Thyroid gland (tissue), 4 donors: ENCODE results near the gene TMC6. TPM values are rescaled to one million over a fixed set of nuclear protein-coding genes. Genes with fewer than 3 reads are reported as not detected.

Source experiments
- DNase-seq, 2 donors: peaks; one replicate each; pipeline ENCODE4 v3.0.0-alpha.2; 2019
- H3K27ac ChIP-seq, 3 donors: fragments of 200-600 bp; sonication (generic); 1 replicate in 2 of 3; 2 replicates in 1 of 3; pipeline ENCODE4 v1.5.1; 2016 to 2019; ENCODE audit warnings: mild to moderate bottlenecking in 1 of 3, moderate library complexity in 1 of 3
- H3K27me3 ChIP-seq: fragments of 200-600 bp; sonication (generic); one replicate; pipeline ENCODE4 v1.5.1; 2019
- H3K36me3 ChIP-seq, 2 donors: fragments of 200-600 bp; sonication (generic); one replicate each; pipeline ENCODE4 v1.5.1; 2016 to 2019
- H3K4me1 ChIP-seq, 2 donors: fragments of 200-600 bp; sonication (generic); one replicate each; pipeline ENCODE4 v1.5.1; 2017 to 2019
- H3K4me3 ChIP-seq, 3 donors: fragments of 200-600 bp; sonication (generic); replicated peaks in 1 of 3; 1 replicate in 2 of 3; 2 replicates in 1 of 3; pipeline ENCODE4 v1.5.1; 2016; ENCODE audit warnings: mild to moderate bottlenecking in 1 of 3
- H3K9me3 ChIP-seq: fragments of 200-600 bp; sonication (generic); one replicate; pipeline ENCODE4 v1.5.1; 2017
- POLR2A ChIP-seq, 2 donors: fragments of 450-650 bp; IDR thresholded peaks; one replicate each; pipeline ENCODE4 v1.6.1; 2017; ENCODE audit warnings: antibody characterized with exemption in 2 of 2, mild to moderate bottlenecking in 2 of 2, moderate library complexity in 1 of 2
- WGBS, 2 donors: methylation state at CpG; one replicate each; pipeline ENCODE4 v1.1.5; 2017; 5-methylcytosine and 5-hydroxymethylcytosine counted together
- intact Hi-C: fragments of 100-400 bp; cut with DNase I; formaldehyde crosslinking; loops from one replicate; pipeline ENCODE4 v1.15.1; 2023
- total RNA-seq, 4 donors: library from RNA; depleted of rRNA; stranded (reverse); fragments of >200 nt; gene quantifications; one replicate each; pipeline ENCODE4 v1.2.3, GENCODE V29; 2016
- TF ChIP-seq, protein P1 (sequence below), 6 experiments: fragments of 200-600 bp in 3 of 6; fragments of 450-650 bp in 3 of 6; sonication (generic) in 3 of 6; IDR thresholded peaks; one replicate each; pipeline ENCODE4 v1.5.1; 2016 to 2019; ENCODE audit warnings: antibody characterized with exemption in 6 of 6, mild to moderate bottlenecking in 2 of 6, inconsistent platforms in 1 of 6, moderate library complexity in 1 of 6

The TMC6 gene
- 10 to 100 TPM in 3 of 4 donors, 1 to 10 TPM in 1; 10.0 to 22.8 (median 20.4) TPM for total RNA-seq

GRCh38 chr17:78128551-78129350, at the start of gene TMC6:
Gene TMC6, minus strand, starts transcription at chr17:78128755. Its CDS starts 1,923 bp downstream, at chr17:78126832.
- peak; percentile 56 to 69 for DNase-seq
- Histone ChIP-seq H3K27me3 (no peaks in the 10 kb centered on the region), H3K27ac (peak within 1 kb of the TSS; percentile 39 to 75 (median 63)), H3K4me3 (peak within 1 kb of the TSS; percentile 47 to 70 (median 66)), H3K4me1 (peaks cover 26 to 60% of the 10 kb centered on the region in 2 donors), H3K9me3 (no peaks in the 10 kb centered on the region), H3K36me3 (no peaks in the 10 kb centered on the region)
- 3 to 11% methylated on average over 6 to 41 of the region's 54 CpGs for WGBS, 2 donors
- intact Hi-C loops, result loop anchor here (5.0 kb wide), 1 partner anchor 44 kb away; no protein-coding TSS in a partner anchor
- peak in 1 of 2 donors; percentile 37 for TF ChIP-seq POLR2A (IDR thresholded peaks at IDR 0.05)
- TF ChIP-seq, protein P1, sequence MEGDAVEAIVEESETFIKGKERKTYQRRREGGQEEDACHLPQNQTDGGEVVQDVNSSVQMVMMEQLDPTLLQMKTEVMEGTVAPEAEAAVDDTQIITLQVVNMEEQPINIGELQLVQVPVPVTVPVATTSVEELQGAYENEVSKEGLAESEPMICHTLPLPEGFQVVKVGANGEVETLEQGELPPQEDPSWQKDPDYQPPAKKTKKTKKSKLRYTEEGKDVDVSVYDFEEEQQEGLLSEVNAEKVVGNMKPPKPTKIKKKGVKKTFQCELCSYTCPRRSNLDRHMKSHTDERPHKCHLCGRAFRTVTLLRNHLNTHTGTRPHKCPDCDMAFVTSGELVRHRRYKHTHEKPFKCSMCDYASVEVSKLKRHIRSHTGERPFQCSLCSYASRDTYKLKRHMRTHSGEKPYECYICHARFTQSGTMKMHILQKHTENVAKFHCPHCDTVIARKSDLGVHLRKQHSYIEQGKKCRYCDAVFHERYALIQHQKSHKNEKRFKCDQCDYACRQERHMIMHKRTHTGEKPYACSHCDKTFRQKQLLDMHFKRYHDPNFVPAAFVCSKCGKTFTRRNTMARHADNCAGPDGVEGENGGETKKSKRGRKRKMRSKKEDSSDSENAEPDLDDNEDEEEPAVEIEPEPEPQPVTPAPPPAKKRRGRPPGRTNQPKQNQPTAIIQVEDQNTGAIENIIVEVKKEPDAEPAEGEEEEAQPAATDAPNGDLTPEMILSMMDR (IDR thresholded peaks at IDR 0.05), result peak in 1 of 6 experiments; percentile 4

DNA sequence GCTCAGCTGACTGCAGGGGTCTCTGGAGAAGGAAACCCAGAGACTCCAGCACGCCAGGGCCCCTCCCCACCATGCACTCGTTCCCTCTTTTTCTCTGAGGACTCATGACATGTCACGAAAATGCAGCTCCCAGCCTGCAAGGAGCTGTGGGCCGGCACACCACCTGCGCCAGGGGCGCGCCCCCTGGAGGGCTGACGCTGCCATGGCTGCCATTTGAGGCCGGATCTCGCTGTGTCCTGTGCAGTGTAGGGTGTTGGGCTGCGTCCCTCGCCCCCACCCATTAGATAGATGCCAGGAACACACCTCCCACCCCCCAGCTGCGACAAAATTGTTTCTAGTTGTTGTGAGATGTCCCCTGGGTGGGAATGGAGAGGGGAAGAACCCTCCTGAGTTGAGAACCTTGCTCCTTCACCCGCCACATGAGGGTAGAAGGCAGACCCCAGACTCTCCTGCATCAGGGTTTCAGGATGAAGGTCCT, 48.0 kb upstream of the TMC6 start:
- no peak overlapping the region for H3K27ac ChIP-seq
- WGBS, 2 donors, result 28 to 50% methylated on average over 4 to 7 of the region's 14 CpGs

GRCh38 chr17:78175643-78175981, 47.1 kb upstream of the TMC6 start:
- WGBS, 2 donors, result 89 to 90% methylated on average over 9 to 14 of the region's 14 CpGs
- H3K4me1 ChIP-seq, result peaks cover 19 to 39% of the 10 kb centered on the region in 2 donors
- no peak overlapping the region for H3K4me3 ChIP-seq
- H3K27ac ChIP-seq, result peak overlapping the region in 1 of 3 donors; percentile 74
- H3K9me3 ChIP-seq, result no peaks in the 10 kb centered on the region
- DNase-seq, result no peak
- H3K27me3 ChIP-seq, result no peaks in the 10 kb centered on the region
- peaks cover 0 to 17% of the 10 kb centered on the region in 2 donors for H3K36me3 ChIP-seq
- TF ChIP-seq, protein P1 (IDR thresholded peaks at IDR 0.05), result no peak
- TF ChIP-seq POLR2A (IDR thresholded peaks at IDR 0.05), result no peak
- intact Hi-C loops, result loop anchor here (2.0 to 5.0 kb wide), 2 partner anchors 63 to 72 kb away; no protein-coding TSS in a partner anchor

More for the DNA sequence above, 48.0 kb upstream of the TMC6 start:
- Histone ChIP-seq H3K27me3 (no peaks in the 10 kb centered on the region), H3K9me3 (no peaks in the 10 kb centered on the region), H3K4me1 (peaks cover 19 to 39% of the 10 kb centered on the region in 2 donors), H3K4me3 (no peak overlapping the region), H3K36me3 (peaks cover 0 to 15% of the 10 kb centered on the region in 2 donors)
- DNase-seq, result peak; percentile 68 to 76
- intact Hi-C loops, result loop anchor here (5.0 kb wide), 1 partner anchor 71 kb away; no protein-coding TSS in a partner anchor
- TF ChIP-seq, protein P1 (IDR thresholded peaks at IDR 0.05), result peak; percentile 61 to 92 (median 72)
- no peak for TF ChIP-seq POLR2A (IDR thresholded peaks at IDR 0.05)

- H3K9me3 ChIP-seq, result no peaks in the 10 kb centered on the region
- intact Hi-C loops, result loop anchor here (2.0 to 5.0 kb wide), 3 partner anchors 48 to 72 kb away; partner anchors contain the start of gene TMC6
- H3K4me1 ChIP-seq, result peaks cover 19 to 39% of the 10 kb centered on the region in 2 donors
- H3K27ac ChIP-seq, result peak overlapping the region; percentile 68 to 75 (median 74)
- peak in 1 of 2 donors; percentile 60 for DNase-seq
- H3K27me3 ChIP-seq, result no peaks in the 10 kb centered on the region
- peaks cover 0 to 17% of the 10 kb centered on the region in 2 donors for H3K36me3 ChIP-seq
- no peak overlapping the region for H3K4me3 ChIP-seq
- WGBS, 2 donors, result 54 to 69% methylated on average over 18 to 22 of the region's 28 CpGs
- TF ChIP-seq, protein P1 (IDR thresholded peaks at IDR 0.05), result peak in 1 of 6 experiments; percentile 5
- no peak for TF ChIP-seq POLR2A (IDR thresholded peaks at IDR 0.05)
Measured at GRCh38 chr17:78174870-78175642, 46.5 kb upstream of the TMC6 start.
